ENCODE measurements around the gene STK17A.
"Not testable (repeated sequence)": the region's sequence is repeated elsewhere in the genome, so short reads cannot be mapped to it uniquely, and the experiment has no call there.

Gene STK17A

GRCh38 chr7:43658718-43659548 lies 76.0 kb downstream of the STK17A start:
- peak; percentile 70 for DNase-seq (ENCODE audit: low spot score)

- DNase-seq (ENCODE audit: low spot score), result no peak
These were observed 76.6 kb downstream of the STK17A start for GRCh38 chr7:43659549-43659896.

GRCh38 chr7:43660141-43660540 lies 77.2 kb downstream of the STK17A start:
- DNase-seq (ENCODE audit: low spot score), result no peak

DNA sequence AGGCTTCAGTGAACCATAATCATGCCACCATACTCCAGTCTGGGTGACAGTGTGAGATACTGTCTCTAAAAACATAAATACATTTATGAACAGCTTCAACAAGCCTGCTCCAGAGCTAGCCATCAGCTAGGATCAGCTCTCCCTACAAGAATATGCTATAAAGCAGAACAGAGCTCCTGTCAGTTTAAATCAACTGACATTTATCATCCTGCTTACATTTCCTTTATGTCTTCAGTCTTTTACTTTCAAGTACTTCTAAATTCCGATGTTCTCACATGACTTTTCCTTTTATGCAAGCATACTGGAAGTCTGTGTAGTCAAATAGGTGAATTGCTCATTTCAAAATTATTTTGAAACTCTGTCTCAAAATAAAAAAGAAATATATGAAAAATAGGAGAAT lies 81.8 kb downstream of the STK17A start:
- DNase-seq (ENCODE audit: low spot score), result no peak

DNA sequence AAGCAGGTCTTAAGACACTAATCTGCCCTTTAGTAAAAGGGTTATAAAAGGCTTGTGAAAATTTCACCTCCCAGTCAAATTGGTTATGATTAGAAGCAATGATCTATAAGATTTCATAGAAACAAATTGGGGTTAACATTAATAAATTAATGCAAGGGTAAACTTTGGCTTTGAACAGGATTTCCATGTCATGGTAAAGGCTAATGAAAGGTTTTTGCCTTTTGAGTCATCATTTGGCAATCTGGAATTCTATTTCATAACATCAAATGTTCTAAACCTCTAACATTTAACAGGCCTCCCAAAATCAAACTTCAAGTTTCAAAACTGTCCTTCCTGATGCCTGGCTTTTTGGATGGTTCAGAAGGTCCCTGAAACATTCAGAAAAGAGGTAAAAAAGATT lies 84.0 kb downstream of the STK17A start:
- DNase-seq (ENCODE audit: low spot score), result no peak

DNA sequence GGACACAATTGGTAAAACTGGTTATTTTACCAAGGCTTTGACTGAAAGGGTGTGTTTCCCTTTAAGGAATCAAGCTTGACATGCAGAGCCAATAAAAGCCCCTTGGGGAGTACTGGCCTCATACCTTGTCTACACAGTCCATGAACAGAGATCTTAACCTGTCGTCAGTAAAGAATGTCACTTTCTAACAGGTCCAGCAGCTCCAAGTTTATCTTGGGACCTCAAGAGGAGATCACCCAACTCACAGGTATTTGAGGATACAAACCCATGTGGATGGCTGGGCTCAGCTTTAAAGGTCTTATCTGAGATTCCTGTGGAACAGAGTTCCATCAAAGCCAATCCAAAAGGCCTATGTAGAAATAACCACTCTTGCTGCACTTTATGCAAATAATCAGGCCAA lies 85.1 kb downstream of the STK17A start:
- DNase-seq (ENCODE audit: low spot score), result no peak

DNA sequence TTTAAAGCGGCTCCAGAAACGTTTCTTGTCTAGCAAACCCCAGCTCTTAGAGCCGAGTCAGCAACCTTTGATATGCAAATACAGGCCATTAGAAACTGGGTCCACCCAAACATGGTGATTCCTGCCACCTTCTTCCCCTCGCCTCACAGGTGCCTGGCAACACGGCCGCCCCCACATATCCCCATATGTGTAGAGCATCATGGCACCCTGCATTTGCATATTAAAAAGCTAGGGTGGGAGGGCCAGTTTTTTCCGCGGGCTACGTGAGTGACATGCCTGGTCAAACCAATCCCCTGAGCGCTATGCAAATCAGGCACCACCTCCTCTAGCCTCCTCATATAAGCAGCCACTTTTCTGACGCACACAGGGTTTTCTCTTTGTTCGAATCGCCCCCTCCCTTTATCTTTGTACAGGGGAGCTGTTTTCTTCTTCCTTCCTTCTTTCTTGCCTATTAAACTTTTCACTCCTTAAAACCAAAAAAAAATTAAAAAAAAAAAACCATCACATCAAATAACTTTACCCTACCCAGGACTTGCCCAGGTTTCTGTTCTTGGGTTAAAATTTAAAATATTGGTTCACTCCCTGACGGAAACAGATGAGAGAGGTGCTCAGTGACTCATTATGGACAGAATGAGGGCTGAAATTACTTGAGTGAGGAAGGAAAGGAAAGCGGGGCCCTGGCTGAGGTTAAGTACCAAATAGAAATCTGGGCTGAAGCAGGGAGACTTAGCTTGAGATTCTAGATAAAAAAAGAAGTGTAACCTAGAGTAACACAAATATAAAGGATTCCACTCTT lies 86.6 kb downstream of the STK17A start:
- no peak for DNase-seq (ENCODE audit: low spot score)

- no peak for DNase-seq (ENCODE audit: low spot score)
These were observed 88.6 kb downstream of the STK17A start for GRCh38 chr7:43671521-43671920.

GRCh38 chr7:43673243-43673976 lies 90.5 kb downstream of the STK17A start:
- DNase-seq (ENCODE audit: low spot score), result not testable (repeated sequence)

- DNase-seq (ENCODE audit: low spot score), result peak; percentile 87
These were observed 91.9 kb downstream of the STK17A start for GRCh38 chr7:43674559-43675436.

All from AG08395 (cell line).